ENCODE measurements around the gene CCSER1. TPM values are rescaled to one million over a fixed set of nuclear protein-coding genes. Genes with fewer than 3 reads are reported as not detected.

CCSER1 gene
- total RNA-seq, 2 donors from 2014 or later: 1.5 to 2.7 TPM

GRCh38 chr4:90103991-90104390 lies 23.2 kb upstream of the CCSER1 start:
- Histone ChIP-seq H3K27me3 (replicated peaks; ENCODE audit: insufficient read depth) (no peaks in the 10 kb centered on the region), H3K27ac (no peak overlapping the region), H3K4me1 (ENCODE audit: control insufficient read depth in 1 of 2, low read depth in 2 of 2) (no peaks in the 10 kb centered on the region), H3K9me3 (no peaks in the 10 kb centered on the region), H3K36me3 (no peaks in the 10 kb centered on the region), H3K4me3 (no peak overlapping the region)
- DNase-seq (ENCODE audit: low spot score) (no peak), ATAC-seq (ENCODE audit: insufficient number of reproducible peaks, low FRiP score, low read depth) (no peak)
- TF ChIP-seq CTCF (IDR thresholded peaks at IDR 0.05): no peak

GRCh38 chr4:90105274-90105673 lies 21.9 kb upstream of the CCSER1 start:
- DNase-seq (ENCODE audit: low spot score) (no peak), ATAC-seq (ENCODE audit: insufficient number of reproducible peaks, low FRiP score, low read depth) (no peak)
- Histone ChIP-seq H3K36me3 (no peaks in the 10 kb centered on the region), H3K4me3 (no peak overlapping the region), H3K9me3 (no peaks in the 10 kb centered on the region), H3K27ac (no peak overlapping the region), H3K27me3 (replicated peaks; ENCODE audit: insufficient read depth) (no peaks in the 10 kb centered on the region), H3K4me1 (ENCODE audit: control insufficient read depth in 1 of 2, low read depth in 2 of 2) (no peaks in the 10 kb centered on the region)
- no peak for TF ChIP-seq CTCF (IDR thresholded peaks at IDR 0.05)

- TF ChIP-seq CTCF (IDR thresholded peaks at IDR 0.05): no peak
- Histone ChIP-seq H3K4me3 (no peak overlapping the region), H3K9me3 (no peaks in the 10 kb centered on the region), H3K36me3 (no peaks in the 10 kb centered on the region), H3K4me1 (ENCODE audit: control insufficient read depth in 1 of 2, low read depth in 2 of 2) (no peaks in the 10 kb centered on the region), H3K27ac (no peak overlapping the region), H3K27me3 (replicated peaks; ENCODE audit: insufficient read depth) (no peaks in the 10 kb centered on the region)
- DNase-seq (ENCODE audit: low spot score): no peak
- no peak for ATAC-seq (ENCODE audit: insufficient number of reproducible peaks, low FRiP score, low read depth)
Observed at GRCh38 chr4:90112715-90113114, 14.5 kb upstream of the CCSER1 start.

- no peaks in the 10 kb centered on the region for H3K27me3 ChIP-seq (replicated peaks; ENCODE audit: insufficient read depth)
- H3K27ac ChIP-seq: no peak overlapping the region
- no peaks in the 10 kb centered on the region for H3K36me3 ChIP-seq
- TF ChIP-seq CTCF (IDR thresholded peaks at IDR 0.05): no peak
- no peaks in the 10 kb centered on the region for H3K9me3 ChIP-seq
- DNase-seq (ENCODE audit: low spot score) (no peak), ATAC-seq (ENCODE audit: insufficient number of reproducible peaks, low FRiP score, low read depth) (no peak)
- no peak overlapping the region for H3K4me3 ChIP-seq
- no peaks in the 10 kb centered on the region for H3K4me1 ChIP-seq (ENCODE audit: control insufficient read depth in 1 of 2, low read depth in 2 of 2)
Observed at GRCh38 chr4:90113881-90114457, 13.2 kb upstream of the CCSER1 start.

- TF ChIP-seq CTCF (IDR thresholded peaks at IDR 0.05): no peak
- no peaks in the 10 kb centered on the region for H3K36me3 ChIP-seq
- ATAC-seq (ENCODE audit: insufficient number of reproducible peaks, low FRiP score, low read depth) (no peak), DNase-seq (ENCODE audit: low spot score) (no peak)
- no peaks in the 10 kb centered on the region for H3K9me3 ChIP-seq
- H3K4me3 ChIP-seq: no peak overlapping the region
- no peak overlapping the region for H3K27ac ChIP-seq
- no peaks in the 10 kb centered on the region for H3K4me1 ChIP-seq (ENCODE audit: control insufficient read depth in 1 of 2, low read depth in 2 of 2)
- no peaks in the 10 kb centered on the region for H3K27me3 ChIP-seq (replicated peaks; ENCODE audit: insufficient read depth)
Observed at GRCh38 chr4:90118527-90119195, 8.5 kb upstream of the CCSER1 start.

Data from thoracic aorta (tissue), 2 donors.